Astrocyte of the spinal cord (primary cell): ENCODE results near the gene PFDN2.
"Not testable (repeated sequence)": the region's sequence is repeated elsewhere in the genome, so short reads cannot be mapped to it uniquely, and the experiment has no call there.

ENCODE experiments used
- DNase-seq: peaks from one replicate; pipeline ENCODE4 v3.0.0; 2011; ENCODE audit warnings: low read depth, low spot score
- H3K4me3 ChIP-seq: 2 replicates; pipeline ENCODE4 v1.5.1; 2011; ENCODE audit warnings: low read depth, mild to moderate bottlenecking, low read length, moderate library complexity
- CTCF ChIP-seq: IDR thresholded peaks from 2 replicates; pipeline ENCODE4 v1.5.1; 2012; ENCODE audit warnings: low read depth, mild to moderate bottlenecking, low read length, inconsistent platforms
- in situ Hi-C: cut with HindIII; loops from 2 replicates; pipeline ENCODE4 v1.10.0; 2017; ENCODE audit warnings: low sequenced_read_pairs

PFDN2 gene

GRCh38 chr1:161070761-161071160 is 47.1 kb downstream of the PFDN2 start:
- in situ Hi-C loops = no loop called here
- TF ChIP-seq CTCF = no peak
- no peak for DNase-seq
- no peak overlapping the region for H3K4me3 ChIP-seq

GRCh38 chr1:161069731-161070270 is 48.0 kb downstream of the PFDN2 start, which contains the start of gene ARHGAP30:
Gene ARHGAP30 (minus strand): TSS chr1:161069891. CDS start chr1:161069624, 267 bp downstream.
- in situ Hi-C loops = no loop called here
- TF ChIP-seq CTCF = no peak
- DNase-seq = no peak
- H3K4me3 ChIP-seq = no peak within 1 kb of the TSS

GRCh38 chr1:161069241-161069640 is 48.6 kb downstream of the PFDN2 start:
- in situ Hi-C loops = no loop called here
- H3K4me3 ChIP-seq = no peak overlapping the region
- TF ChIP-seq CTCF = no peak
- no peak for DNase-seq

- in situ Hi-C loops = no loop called here
- no peak for DNase-seq
- no peak for TF ChIP-seq CTCF
- no peak overlapping the region for H3K4me3 ChIP-seq
These were observed 49.3 kb downstream of the PFDN2 start for GRCh38 chr1:161068306-161069234.

- DNase-seq = no peak
- in situ Hi-C loops = no loop called here
- H3K4me3 ChIP-seq = no peak overlapping the region
- TF ChIP-seq CTCF = no peak
These were observed 51.1 kb downstream of the PFDN2 start for GRCh38 chr1:161066694-161067093.

- DNase-seq, in situ Hi-C loops, H3K4me3 ChIP-seq: not testable (repeated sequence)
These were observed 52.2 kb downstream of the PFDN2 start for GRCh38 chr1:161065681-161066080.

GRCh38 chr1:161063936-161064335 is 53.9 kb downstream of the PFDN2 start:
- DNase-seq, in situ Hi-C loops, H3K4me3 ChIP-seq: not testable (repeated sequence)
